Endothelial cell of umbilical vein (primary cell): ENCODE measurements around the gene FANCE.
A peak's percentile ranks its signal among the peaks of the same experiment; 100 is the strongest.

Experiments
- CTCF ChIP-seq, 2 donors: IDR thresholded peaks; 1 replicate in 1 of 2; 2 replicates in 1 of 2; pipeline ENCODE4 v1.5.1; 2011; ENCODE audit warnings: low read length in 2 of 2, mild to moderate bottlenecking in 2 of 2, moderate library complexity in 2 of 2, control low read depth in 1 of 2, inconsistent platforms in 1 of 2, low read depth in 1 of 2; ENCODE audit not compliant: insufficient read depth in 1 of 2; ENCODE audit errors: extremely low read depth in 1 of 2
- EZH2 ChIP-seq: IDR thresholded peaks from 2 replicates; pipeline ENCODE4 v1.6.1; 2012; ENCODE audit warnings: borderline replicate concordance, low read depth, mild to moderate bottlenecking, moderate library complexity, low read length, inconsistent platforms; ENCODE audit not compliant: severe bottlenecking

- TF ChIP-seq CTCF (IDR thresholded peaks at IDR 0.05; ENCODE audit: extremely low read depth in 1 of 2, insufficient read depth in 1 of 2, low read depth in 1 of 2, low read length in 2 of 2) (no peak), EZH2 (peak; percentile 37)
Observed at GRCh38 chr6:35505999-35506412, 53.9 kb downstream of the FANCE start.
